ENCODE measurements around the gene TUBB2B. TPM values are rescaled to one million over a fixed set of nuclear protein-coding genes. Genes with fewer than 3 reads are reported as not detected.

Gene TUBB2B
- total RNA-seq, 1 donor from 2014 or later, result 6.9 TPM

DNA sequence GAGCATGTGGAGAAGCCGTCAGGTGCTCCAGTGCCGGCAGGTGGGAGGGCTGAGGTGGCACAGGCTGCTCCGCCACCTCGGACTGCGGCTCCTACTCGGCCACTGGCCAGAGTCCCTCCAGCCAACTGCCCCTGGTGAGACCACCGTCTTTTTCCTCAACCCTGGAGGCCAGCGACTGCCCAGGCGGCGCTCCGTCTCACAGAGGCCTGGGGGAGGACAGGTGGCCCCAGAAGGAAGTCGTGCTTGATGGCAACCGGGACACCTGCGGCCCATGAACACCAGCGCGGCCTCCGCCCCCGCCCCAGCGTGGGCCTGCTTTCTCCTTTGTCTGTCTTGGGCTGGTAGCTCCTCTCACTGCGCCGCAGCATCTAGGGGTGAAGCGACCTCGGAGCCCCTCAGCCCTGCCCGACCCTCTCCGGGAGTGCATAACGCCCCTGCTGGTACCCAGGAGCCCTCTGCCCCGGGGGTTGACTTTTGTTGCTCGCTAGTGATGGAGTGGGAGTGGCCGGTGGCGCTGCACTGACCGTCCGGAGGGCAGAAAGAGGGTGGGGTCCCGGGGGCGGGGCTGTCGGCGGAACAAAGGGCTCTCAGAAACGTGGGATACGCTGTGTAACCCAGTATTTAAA lies 706 bp upstream of the TUBB2B start:
- intact Hi-C loops (cut with DNase I), result loop anchor here (5.0 kb wide), 1 partner anchor 986 kb away; no protein-coding TSS in a partner anchor
- peak overlapping the region; percentile 48 to 52 for H3K4me3 ChIP-seq
- no peaks in the 10 kb centered on the region for H3K9me3 ChIP-seq
- H3K4me1 ChIP-seq, result peaks cover 61% of the 10 kb centered on the region
- H3K36me3 ChIP-seq, result no peaks in the 10 kb centered on the region
- H3K27ac ChIP-seq, result peak overlapping the region; percentile 7
- H3K27me3 ChIP-seq, result no peaks in the 10 kb centered on the region
- TF ChIP-seq POLR2A (IDR thresholded peaks at IDR 0.05) (no peak), POLR2AphosphoS5 (IDR thresholded peaks at IDR 0.05; ENCODE audit: insufficient read depth in 1 of 2, low read depth in 1 of 2) (no peak)
- TF ChIP-seq, protein P1, sequence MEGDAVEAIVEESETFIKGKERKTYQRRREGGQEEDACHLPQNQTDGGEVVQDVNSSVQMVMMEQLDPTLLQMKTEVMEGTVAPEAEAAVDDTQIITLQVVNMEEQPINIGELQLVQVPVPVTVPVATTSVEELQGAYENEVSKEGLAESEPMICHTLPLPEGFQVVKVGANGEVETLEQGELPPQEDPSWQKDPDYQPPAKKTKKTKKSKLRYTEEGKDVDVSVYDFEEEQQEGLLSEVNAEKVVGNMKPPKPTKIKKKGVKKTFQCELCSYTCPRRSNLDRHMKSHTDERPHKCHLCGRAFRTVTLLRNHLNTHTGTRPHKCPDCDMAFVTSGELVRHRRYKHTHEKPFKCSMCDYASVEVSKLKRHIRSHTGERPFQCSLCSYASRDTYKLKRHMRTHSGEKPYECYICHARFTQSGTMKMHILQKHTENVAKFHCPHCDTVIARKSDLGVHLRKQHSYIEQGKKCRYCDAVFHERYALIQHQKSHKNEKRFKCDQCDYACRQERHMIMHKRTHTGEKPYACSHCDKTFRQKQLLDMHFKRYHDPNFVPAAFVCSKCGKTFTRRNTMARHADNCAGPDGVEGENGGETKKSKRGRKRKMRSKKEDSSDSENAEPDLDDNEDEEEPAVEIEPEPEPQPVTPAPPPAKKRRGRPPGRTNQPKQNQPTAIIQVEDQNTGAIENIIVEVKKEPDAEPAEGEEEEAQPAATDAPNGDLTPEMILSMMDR (IDR thresholded peaks at IDR 0.05), result no peak
- no peak for DNase-seq (ENCODE audit: extremely low spot score in 2 of 2)

- Histone ChIP-seq H3K27ac (no peak overlapping the region), H3K36me3 (no peaks in the 10 kb centered on the region), H3K4me3 (peak overlapping the region; percentile 48 to 52), H3K9me3 (no peaks in the 10 kb centered on the region), H3K27me3 (no peaks in the 10 kb centered on the region), H3K4me1 (peaks cover 54% of the 10 kb centered on the region)
- TF ChIP-seq POLR2A (IDR thresholded peaks at IDR 0.05) (no peak), POLR2AphosphoS5 (IDR thresholded peaks at IDR 0.05; ENCODE audit: insufficient read depth in 1 of 2, low read depth in 1 of 2) (no peak)
- TF ChIP-seq, protein P1 (IDR thresholded peaks at IDR 0.05), result no peak
- DNase-seq (ENCODE audit: extremely low spot score in 2 of 2), result no peak
- intact Hi-C loops (cut with DNase I), result loop anchor here (5.0 kb wide), 1 partner anchor 984 kb away; no protein-coding TSS in a partner anchor
Measured at GRCh38 chr6:3226481-3227362, 731 bp downstream of the TUBB2B start.

- H3K36me3 ChIP-seq, result no peaks in the 10 kb centered on the region
- intact Hi-C loops (cut with DNase I), result loop anchor here (5.0 kb wide), 1 partner anchor 984 kb away; no protein-coding TSS in a partner anchor
- no peaks in the 10 kb centered on the region for H3K9me3 ChIP-seq
- no peak overlapping the region for H3K27ac ChIP-seq
- no peak for DNase-seq (ENCODE audit: extremely low spot score in 2 of 2)
- no peak for TF ChIP-seq POLR2AphosphoS5 (IDR thresholded peaks at IDR 0.05; ENCODE audit: insufficient read depth in 1 of 2, low read depth in 1 of 2)
- TF ChIP-seq, protein P1 (IDR thresholded peaks at IDR 0.05), result no peak
- TF ChIP-seq POLR2A (IDR thresholded peaks at IDR 0.05), result no peak
- peaks cover 48% of the 10 kb centered on the region for H3K4me1 ChIP-seq
- no peak overlapping the region for H3K4me3 ChIP-seq
- H3K27me3 ChIP-seq, result no peaks in the 10 kb centered on the region
Measured at GRCh38 chr6:3226042-3226441, 1.4 kb downstream of the TUBB2B start.

- H3K36me3 ChIP-seq, result no peaks in the 10 kb centered on the region
- H3K4me3 ChIP-seq, result no peak overlapping the region
- H3K27me3 ChIP-seq, result no peaks in the 10 kb centered on the region
- H3K27ac ChIP-seq, result no peak overlapping the region
- intact Hi-C loops (cut with DNase I), result no loop called here
- no peak for DNase-seq (ENCODE audit: extremely low spot score in 2 of 2)
- peaks cover 16% of the 10 kb centered on the region for H3K4me1 ChIP-seq
- TF ChIP-seq, protein P1 (IDR thresholded peaks at IDR 0.05), result no peak
- TF ChIP-seq POLR2AphosphoS5 (IDR thresholded peaks at IDR 0.05; ENCODE audit: insufficient read depth in 1 of 2, low read depth in 1 of 2) (no peak), POLR2A (IDR thresholded peaks at IDR 0.05) (no peak)
- H3K9me3 ChIP-seq, result no peaks in the 10 kb centered on the region
Measured at GRCh38 chr6:3222506-3223038, 4.9 kb downstream of the TUBB2B start.

All from vagina (tissue), 2 donors.